Astrocyte of the spinal cord (primary cell): Measurements from ENCODE around the gene MGLL.

Source experiments
- DNase-seq: peaks from one replicate; pipeline ENCODE4 v3.0.0; 2011; ENCODE audit warnings: low read depth, low spot score
- H3K4me3 ChIP-seq: 2 replicates; pipeline ENCODE4 v1.5.1; 2011; ENCODE audit warnings: low read depth, mild to moderate bottlenecking, low read length, moderate library complexity
- CTCF ChIP-seq: IDR thresholded peaks from 2 replicates; pipeline ENCODE4 v1.5.1; 2012; ENCODE audit warnings: low read depth, mild to moderate bottlenecking, low read length, inconsistent platforms
- in situ Hi-C: cut with HindIII; loops from 2 replicates; pipeline ENCODE4 v1.10.0; 2017; ENCODE audit warnings: low sequenced_read_pairs

The MGLL gene

GRCh38 chr3:127840671-127841070 lies 18.4 kb upstream of the MGLL start:
- in situ Hi-C loops = no loop called here
- no peak for DNase-seq
- no peak overlapping the region for H3K4me3 ChIP-seq
- no peak for TF ChIP-seq CTCF

DNA sequence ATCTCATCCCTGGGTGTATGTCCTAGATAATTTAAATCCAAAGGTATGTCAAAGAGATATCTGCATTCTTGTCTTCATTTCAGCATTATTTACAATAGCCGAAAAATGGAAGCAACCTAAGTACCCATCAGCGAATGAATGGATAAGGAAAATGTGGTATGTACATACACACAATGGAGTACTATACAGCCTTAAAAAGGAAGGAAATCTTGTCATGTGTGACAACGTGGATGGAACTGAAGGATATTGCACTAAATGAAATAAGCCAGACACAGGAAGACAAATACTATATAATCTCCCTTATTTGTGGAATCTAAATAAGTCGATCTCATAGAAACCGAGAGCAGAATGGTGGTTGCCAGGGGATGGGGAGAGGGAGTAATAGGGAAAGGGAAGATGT lies 16.8 kb upstream of the MGLL start:
- no peak for TF ChIP-seq CTCF
- in situ Hi-C loops = no loop called here
- no peak for DNase-seq
- no peak overlapping the region for H3K4me3 ChIP-seq

GRCh38 chr3:127835993-127836882 lies 13.9 kb upstream of the MGLL start:
- no peak overlapping the region for H3K4me3 ChIP-seq
- no peak for TF ChIP-seq CTCF
- in situ Hi-C loops = no loop called here
- no peak for DNase-seq

GRCh38 chr3:127834771-127835170 lies 12.5 kb upstream of the MGLL start:
- DNase-seq = no peak
- in situ Hi-C loops = no loop called here
- no peak for TF ChIP-seq CTCF
- H3K4me3 ChIP-seq = no peak overlapping the region

DNA sequence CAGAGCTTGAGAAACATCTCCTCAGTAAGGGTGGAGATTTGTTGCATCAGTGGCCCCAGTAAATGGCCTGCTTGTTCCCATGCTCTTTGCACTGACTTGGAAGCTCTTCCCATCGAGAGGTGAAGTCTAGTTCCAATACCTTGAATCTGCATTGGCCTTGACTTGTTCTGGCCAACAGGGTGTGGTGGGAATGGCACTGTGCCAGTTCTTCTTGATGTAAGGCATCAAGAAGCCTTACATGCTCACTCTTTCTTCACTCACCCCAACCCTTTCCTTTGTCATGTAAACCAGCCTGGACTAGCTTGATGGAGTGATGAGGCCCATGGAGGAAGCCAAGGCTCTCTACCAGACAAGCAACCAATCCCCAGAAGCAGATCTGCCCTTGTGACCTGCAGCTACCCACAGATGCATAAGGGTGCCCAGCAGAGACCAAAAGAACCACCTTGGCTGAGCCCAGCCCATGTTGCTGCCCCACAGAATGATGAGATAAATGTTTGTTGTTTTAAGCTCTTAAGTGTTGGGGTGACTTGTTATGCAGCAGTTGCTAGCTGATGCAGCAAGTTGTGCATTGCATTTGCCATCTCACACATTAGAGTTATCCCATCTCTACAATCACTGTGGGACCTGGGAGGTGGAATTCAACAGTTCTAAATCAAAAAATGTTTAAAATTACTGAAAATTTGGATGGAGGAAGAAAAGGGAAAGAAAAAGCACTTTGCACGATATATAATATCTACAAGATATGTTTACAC lies 11.1 kb upstream of the MGLL start:
- in situ Hi-C loops = no loop called here
- TF ChIP-seq CTCF = no peak
- no peak overlapping the region for H3K4me3 ChIP-seq
- no peak for DNase-seq

DNA sequence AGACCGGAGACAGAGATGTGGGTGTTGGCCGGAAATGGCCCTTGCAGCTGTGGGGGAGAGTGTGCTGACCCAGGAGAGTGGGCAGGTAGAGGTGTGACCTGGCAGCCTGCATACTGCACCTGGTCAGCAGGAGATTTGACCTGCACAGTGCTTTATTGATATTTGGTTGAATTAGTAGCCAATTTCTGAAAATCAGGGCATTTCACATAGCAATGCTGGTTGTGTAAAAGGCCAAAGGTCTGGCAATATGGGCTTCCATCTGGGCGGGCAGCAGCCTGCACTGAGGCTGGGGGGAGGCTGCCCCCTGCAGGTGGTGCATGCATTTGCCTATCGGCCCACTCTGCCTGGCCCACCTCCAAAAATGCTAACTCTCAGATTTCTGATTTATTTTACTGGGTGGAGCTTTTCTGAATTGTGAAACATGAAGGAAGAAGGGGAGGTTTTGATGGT lies 9.4 kb upstream of the MGLL start:
- in situ Hi-C loops = no loop called here
- DNase-seq = no peak
- TF ChIP-seq CTCF = peak; percentile 53
- H3K4me3 ChIP-seq = no peak overlapping the region
